HG03097 (cell line): ENCODE results near the gene SPATA24.
A peak's percentile ranks its signal among the peaks of the same experiment; 100 is the strongest.
"Not testable (repeated sequence)": the region's sequence is repeated elsewhere in the genome, so short reads cannot be mapped to it uniquely, and the experiment has no call there.

Experiments used
- ATAC-seq: cut with Tn5 transposase; IDR thresholded peaks from one replicate; pipeline ENCODE4 v1.9.1; 2021; ENCODE audit not compliant: unreplicated experiment, low FRiP score

SPATA24 gene

GRCh38 chr5:139396691-139397090 is 7.2 kb downstream of the SPATA24 start:
- no peak for ATAC-seq

GRCh38 chr5:139395844-139396640 is 7.8 kb downstream of the SPATA24 start:
- ATAC-seq: no peak

GRCh38 chr5:139394654-139395566 is 9.0 kb downstream of the SPATA24 start, which contains the start of gene PROB1:
PROB1 (minus strand) TSS chr5:139395104; CDS start chr5:139395081, 23 bp downstream.
- no peak for ATAC-seq

DNA sequence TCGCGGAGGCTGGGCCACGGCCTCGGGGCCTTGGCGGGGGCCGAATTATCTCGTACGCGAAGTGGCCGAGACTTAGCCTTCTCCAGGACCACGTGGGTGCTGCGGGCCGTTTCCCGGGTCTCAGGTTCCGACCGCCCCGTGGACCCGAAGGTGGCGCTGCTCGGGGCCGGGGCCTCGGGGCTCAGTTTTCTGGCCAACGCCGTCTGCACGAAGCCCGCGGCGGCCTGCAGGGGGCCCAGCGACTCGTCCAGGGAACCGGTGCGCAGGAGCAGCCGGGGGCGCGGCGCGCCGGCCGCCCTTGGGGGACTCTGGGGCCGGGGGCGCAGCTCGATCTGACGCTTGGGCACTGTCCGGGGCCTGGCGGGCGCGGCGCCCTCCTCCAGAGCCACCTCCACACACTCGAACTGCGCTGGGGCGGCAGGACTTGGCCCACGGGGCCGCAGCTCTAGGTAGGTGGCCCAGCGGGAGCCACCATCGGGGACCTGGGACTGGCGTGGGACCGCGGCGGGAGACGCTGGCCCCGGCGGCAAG is 9.7 kb downstream of the SPATA24 start:
- no peak for ATAC-seq

- no peak for ATAC-seq
Measured at GRCh38 chr5:139393497-139394122, 10.3 kb downstream of the SPATA24 start.

DNA sequence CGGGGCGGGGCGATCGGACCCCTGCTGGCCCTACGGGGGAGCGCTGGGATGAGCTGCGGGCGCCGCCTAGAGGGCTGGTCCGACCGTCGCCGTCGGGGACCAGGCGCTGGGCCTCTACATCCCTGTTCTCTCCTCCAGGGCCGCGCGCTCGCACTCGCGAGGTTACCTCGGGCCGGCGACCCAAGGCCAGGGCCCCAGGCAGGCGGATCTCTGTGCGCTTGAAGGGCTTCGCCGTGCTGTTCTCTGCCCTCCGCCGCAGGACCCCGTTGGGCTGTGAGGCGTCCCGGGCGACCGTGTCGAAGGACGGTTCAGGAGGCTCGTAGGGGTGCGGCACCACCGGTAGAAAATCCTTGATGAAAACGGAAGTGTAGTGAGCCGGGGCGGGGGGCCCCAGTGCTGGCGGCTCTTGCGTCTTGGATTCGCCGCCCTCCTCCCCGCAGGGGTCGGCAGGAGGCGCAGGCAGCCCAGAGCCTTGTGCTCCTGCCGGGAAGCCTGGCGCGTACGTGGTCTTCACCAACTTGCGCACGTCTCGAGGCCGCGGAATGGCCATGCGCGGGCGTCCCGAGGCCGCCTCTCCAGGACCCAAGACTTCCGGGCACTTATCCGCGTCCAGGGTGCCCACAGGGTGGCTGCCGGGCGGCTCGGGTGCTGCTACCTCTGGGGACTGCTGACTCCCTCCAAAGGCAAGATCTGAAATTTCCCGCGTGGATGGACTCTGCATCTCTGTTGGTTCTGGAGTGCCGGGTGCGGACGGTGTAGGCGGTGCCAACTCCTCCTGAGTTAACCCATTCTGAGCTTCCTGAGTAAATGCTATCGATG is 11.0 kb downstream of the SPATA24 start:
- ATAC-seq: peak; percentile 45

DNA sequence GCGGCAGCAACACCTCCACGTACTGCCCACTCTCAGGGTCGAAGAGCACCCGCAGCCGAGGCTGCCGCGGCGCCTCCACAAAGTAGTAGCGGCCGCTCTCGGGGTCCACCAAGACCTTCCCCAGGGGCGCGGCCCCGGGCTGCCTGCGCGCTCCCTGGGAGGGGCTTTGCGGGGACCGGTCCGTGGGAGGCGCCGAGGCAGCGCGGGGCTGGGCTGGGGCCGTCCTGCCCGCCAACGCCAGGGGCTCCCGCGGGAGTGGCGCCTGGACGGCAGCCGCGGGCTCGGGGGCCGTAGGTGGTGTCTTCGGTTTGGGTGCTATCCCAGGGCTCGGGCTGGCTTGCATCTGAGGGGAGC is 11.6 kb downstream of the SPATA24 start:
- no peak for ATAC-seq

- ATAC-seq: no peak
Measured at GRCh38 chr5:139391570-139392323, 12.1 kb downstream of the SPATA24 start.

DNA sequence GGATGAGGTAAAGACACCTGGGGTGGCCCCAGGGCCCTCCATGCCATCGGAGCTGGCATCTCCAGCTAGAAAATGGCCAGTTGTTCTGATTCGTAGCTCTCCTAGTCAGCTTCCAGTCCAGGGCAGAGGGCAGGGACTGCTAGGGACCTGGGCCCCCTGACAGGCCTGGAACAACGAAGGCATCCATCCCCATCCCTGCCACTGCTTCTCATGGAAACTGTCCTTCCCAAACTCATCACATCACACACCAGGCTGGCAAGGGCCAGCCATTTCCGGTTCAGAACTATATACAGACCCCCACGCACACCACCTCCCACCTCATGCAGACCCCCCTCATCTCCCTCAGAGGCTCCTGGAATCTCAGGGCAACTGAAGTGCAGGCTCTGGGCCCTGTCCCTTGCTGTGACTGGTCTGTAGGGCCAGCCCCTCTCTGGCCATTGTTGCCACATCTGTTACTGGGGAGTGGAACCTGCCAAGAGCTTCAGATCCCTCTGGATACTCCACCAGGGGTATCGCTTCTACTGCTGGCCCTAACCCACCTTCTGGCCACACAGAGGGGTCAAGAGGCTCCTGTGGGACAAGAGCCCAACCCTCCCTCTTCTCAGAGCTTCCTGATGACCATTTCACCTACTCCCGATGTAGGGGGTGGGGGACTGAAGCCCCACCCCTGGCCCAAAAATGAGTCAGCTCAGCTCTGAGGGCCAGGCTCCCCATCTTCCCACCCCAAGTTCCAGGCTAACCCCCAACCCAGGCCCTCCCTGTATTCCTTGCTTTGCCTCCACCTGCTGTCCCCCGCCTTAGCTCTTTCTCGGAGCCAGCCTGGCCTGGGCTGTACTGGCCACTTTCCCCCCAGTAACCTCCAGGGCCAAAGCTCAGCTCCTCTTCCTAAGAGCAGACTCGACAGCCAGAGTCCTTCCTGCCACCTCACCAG is 13.0 kb downstream of the SPATA24 start:
- ATAC-seq: no peak

DNA sequence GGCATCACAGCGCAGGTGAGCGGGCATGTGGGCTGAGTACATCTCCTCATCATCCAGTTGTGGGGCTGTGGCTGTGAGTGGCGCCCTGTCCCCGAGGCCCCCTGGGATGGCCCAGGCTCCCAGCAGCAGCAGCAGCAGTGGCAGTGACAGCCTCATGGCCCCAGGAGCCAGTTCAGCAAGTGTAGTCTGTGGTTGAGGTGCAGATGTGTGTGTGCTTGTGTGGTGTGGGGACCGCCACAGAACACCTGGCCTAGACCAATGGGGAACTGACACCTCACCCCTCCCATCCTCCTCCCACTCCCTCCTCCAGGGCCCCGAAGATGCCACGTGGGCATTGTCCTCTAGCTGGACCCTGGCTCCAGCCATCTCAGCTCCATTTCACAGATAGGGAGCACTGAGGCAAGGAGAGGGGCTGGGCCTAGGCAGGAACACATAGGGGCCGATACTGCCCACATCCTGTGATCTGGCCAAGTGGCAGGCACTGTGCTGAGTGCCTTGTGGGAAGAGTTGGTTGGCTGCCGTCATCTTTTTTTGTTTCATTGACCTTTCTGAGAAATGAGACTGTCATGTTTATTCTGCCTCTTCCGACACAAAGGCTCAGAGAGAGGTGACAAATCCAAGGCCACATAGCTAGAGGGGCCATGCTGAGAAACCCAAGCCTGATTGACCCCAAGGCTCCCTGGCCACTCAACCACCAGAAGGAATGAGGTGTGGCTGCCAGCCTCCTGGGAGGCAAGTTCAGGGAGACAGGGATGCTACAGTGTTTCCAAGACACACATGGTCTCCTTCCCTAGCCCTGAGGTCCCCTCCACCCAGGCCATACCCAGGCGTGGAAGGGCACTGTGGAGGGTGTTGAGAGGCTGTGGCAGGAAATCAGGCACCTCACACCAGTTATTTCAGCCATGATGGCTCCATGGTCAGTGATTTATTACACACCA is 13.9 kb downstream of the SPATA24 start, which contains the start of gene MZB1:
Gene MZB1, minus strand, starts transcription at position 213 of the 938 bp plus-strand sequence. Its CDS starts 57 bp downstream, at position 156.
- ATAC-seq: peak; percentile 24

GRCh38 chr5:139388198-139388821 is 15.6 kb downstream of the SPATA24 start:
- ATAC-seq: no peak

- ATAC-seq: no peak
Measured at GRCh38 chr5:139387611-139388197, 16.2 kb downstream of the SPATA24 start.

GRCh38 chr5:139386956-139387355 is 16.9 kb downstream of the SPATA24 start:
- not testable (repeated sequence) for ATAC-seq

DNA sequence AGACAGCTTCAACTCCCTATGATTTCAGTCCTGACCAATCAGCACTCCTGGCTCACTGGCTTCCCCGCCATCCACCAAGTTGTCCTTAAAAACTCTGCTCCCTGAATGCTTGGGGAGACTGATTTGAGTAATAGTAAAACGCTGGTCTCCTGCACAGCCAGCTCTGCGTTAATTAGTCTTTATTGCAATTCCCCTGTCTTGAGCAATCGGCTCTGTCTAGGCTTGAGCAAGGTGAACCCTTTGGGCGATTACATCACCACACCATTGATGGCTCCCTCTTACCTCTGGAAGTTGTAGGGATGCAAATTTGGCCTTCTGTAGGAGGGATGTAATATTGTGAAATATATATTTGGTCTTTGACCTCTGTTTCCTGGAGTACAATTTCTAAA is 17.8 kb downstream of the SPATA24 start:
- no peak for ATAC-seq

DNA sequence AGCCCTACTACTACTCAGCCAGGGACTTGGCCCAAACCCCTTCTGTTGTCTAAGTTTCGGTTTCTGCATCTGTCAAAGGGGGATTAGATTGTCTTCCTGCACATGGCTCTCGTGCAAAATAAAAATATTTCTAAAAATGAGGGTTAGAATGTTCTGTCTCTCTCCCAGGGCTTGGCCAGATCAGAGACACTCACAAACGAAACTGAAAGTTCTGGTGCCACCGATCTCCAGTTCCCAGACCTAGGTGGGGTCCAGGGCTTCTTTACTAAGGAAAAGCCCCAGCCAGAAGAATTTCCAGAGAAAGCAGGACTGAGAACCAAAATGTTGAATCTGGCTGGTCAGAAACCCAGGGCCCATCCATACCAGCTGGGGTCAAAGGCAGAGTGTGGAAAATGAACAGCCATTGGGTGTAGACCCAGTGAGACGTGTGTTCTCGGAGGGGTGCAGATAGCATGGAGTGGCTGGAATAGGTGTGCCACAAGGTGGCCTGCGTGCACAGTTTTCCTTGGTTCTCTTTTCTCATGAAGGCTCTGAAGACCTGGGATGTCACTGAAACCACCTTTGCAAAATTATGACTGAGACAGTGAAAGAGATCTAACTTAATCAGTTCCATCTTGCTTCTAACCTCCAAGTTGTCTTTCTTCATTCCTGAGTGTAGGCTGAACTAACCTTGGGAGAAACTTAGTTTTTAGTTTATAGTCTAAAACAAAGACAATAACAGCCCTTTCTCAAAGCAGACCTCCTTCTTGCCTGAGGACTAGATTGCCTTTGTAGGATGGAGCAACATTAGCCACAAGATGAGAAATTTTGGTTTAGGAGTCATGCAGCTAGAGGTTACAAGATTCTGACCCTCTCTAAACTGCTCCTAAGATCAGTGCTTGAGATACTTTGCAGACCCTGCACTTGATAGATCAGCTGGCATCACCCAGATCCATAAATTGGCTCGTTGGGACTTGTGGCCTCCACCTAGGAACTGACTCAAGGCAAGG is 18.5 kb downstream of the SPATA24 start:
- no peak for ATAC-seq
